DMS 273 (cell line): ENCODE results near the gene ACTL8.
"Not testable (repeated sequence)": the region's sequence is repeated elsewhere in the genome, so short reads cannot be mapped to it uniquely, and the experiment has no call there.

ENCODE experiments used
- DNase-seq: peaks from one replicate; lab custom pipeline; 2025; ENCODE audit not compliant: unreplicated experiment; lab: John Stamatoyannopoulos, UW

ACTL8 gene

DNA sequence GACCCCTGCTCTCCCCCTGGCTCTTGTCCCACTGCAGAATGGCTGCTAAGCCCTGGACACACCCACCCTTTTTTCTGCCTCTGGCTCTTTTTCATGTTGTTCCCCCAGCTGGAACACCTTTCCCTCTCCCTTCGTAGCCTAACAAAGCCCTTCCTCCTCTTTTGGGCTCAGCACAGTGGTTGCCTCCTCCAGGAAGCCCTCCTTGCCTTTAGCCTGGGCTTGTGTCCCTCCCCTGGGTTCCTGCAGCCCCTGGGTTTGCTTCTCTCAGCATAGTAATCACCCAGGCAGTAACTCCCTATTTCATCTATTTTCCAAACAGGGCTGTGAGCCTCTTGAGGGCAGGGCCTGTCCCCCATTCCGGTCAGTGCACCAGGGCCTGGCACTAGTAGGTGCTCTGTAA is 19.8 kb upstream of the ACTL8 start:
- no peak for DNase-seq

GRCh38 chr1:17735793-17736192 is 19.3 kb upstream of the ACTL8 start:
- DNase-seq = no peak

DNA sequence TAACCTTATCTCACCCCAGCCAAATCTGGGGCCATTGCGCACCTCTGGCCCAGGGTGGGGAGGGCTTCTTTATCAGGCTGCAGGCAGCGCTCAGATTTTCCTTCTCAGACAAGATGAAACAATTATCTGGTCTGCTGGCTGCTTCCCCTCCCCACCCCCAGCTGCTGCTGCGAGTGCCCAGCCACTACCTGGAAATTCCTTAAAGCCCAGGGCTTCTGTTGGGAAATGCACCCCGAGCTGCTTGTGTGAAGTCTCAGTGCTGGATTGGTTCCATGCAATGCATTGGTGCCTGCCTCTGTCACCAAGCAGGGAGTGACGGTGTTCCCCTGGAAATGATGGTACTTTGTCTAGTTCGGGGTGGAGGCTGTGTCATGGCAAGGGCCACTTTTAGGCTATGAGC is 18.5 kb upstream of the ACTL8 start:
- no peak for DNase-seq

- no peak for DNase-seq
Measured at GRCh38 chr1:17739050-17739449, 16.1 kb upstream of the ACTL8 start.

- peak; percentile 20 for DNase-seq
Measured at GRCh38 chr1:17741052-17741451, 14.1 kb upstream of the ACTL8 start.

GRCh38 chr1:17742583-17742982 is 12.6 kb upstream of the ACTL8 start:
- DNase-seq = peak; percentile 41

DNA sequence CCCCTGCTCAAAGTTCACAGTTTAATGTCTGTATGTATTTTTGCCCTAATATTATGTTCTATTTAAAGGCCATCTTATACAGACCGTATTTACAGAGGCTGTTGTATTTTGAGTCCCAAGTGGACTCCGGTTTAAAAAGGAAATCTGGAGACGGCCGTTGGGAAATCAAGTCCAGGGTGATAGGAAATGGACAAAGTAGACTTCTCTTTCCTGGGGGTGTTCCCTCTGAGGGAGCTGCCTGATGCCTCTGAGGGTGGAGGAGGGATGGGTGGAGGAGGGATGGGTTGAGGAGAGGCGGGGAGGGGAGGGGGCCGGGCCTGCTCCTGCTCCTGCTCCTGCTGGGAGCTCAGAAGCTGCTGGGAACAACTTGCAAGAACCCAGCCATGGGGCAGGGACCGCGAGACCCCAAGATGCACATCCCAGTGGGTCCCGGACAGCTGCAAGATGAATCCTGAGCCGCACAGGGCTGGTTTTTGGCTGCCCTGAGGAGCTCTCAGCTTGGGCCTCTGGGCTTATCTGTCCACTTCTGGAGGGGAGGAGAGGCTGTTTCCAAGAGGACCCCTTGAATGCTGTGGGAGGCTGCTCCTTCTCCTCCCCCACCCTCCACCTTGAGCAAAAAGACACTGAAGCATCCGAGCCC is 12.0 kb upstream of the ACTL8 start:
- no peak for DNase-seq

DNA sequence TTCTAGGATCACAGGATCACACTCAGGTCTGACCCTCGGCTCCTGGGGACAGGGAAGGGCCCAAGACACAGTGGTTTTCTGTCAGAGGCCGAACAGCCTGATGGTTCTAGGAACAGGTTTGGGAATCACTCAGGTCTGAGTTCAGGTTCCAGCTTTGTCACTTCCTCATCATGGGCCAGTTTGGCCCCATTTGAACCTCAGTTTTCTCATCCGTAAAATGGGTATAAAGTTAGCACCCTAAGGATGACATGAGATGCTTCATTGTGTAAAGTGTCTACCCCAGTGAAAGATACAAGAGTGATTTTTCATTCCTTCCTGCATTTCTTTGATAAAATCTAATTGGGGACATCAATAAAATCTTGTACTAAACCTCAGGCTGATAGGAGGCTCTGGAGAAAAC is 11.2 kb upstream of the ACTL8 start:
- DNase-seq = no peak

DNA sequence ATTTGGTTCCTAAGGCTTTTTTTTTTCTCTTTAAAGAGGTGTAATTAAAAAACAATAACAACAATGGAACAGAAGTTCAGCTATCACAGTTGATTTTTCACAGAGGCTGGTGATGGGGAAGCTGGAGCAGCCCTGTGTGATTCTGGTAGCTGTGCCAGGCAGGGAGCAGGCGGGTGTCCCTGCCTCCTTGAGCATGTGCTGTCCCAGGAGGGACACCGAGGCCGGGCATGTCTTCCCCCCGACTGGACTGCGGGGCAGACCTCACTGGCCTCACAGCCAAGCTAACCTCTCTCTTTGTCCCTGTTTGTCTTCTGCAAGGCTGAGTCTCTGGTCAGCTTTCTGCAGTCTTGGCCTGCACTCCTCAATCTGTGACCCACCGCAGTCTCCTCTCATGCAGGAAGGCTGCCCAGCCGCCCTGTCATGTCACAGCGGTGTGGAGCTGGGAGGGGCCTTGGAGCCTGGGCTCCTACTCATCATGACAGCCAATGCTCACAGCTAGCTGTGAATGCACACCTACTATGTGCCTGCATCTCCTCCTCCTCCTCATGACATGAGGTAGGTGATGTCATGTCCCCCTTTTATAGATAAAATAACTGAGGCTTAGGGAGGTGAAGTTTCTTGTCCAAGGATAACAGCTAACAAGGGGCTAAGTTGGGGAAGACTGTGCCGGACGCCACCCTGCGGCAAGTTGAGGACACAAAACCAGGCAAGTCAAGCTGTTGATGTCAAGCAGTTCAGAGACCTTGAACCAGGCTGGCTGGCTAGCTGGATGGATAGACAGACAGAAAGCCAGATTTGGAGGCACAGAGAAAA is 10.3 kb upstream of the ACTL8 start:
- DNase-seq = no peak

DNA sequence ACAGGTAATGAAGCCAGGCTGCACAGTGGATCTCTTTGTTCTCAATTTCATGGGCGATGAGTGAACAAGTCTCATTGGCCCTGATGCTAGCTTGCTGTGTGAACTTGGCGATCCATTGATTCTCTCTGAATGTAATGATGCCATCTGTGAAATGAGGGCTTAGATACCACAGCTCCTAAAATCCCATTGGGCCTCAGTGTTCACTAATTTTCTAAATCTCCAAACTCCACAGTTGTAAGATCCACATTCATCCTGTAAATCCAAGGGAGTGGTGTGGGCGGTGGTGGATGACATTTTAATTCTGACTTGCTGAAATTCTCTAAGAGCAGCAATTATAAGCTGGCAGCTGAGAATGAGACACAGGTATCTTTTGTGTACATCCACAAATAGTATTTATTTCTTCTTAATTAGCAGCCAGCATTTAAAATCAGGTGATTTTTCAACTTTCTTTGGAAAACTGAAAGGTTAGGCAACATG is 9.6 kb upstream of the ACTL8 start:
- DNase-seq = no peak

GRCh38 chr1:17746281-17746680 is 8.9 kb upstream of the ACTL8 start:
- DNase-seq = not testable (repeated sequence)

- DNase-seq = peak; percentile 16
Measured at GRCh38 chr1:17746920-17747319, 8.2 kb upstream of the ACTL8 start.

GRCh38 chr1:17750333-17750732 is 4.8 kb upstream of the ACTL8 start:
- DNase-seq = no peak

DNA sequence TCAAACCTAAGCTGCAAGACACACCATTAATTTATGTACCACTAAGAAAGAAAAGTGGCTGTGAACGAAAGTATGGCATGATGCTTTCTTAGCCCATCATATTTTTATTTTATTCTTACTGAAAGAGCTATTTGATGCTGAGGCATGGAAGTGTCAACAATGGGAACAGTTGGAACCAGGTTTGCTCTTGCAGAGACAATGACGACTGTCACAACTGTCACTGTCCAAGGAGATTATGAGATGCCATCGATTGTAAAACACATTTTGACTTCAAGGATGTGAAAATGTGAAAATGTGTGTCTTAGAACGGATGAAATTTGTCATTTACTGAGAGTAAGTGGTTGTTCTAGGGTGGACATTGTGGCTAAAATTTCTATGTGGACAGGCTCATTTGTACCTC is 2.8 kb upstream of the ACTL8 start:
- DNase-seq = no peak

GRCh38 chr1:17757426-17757825 is 2.3 kb downstream of the ACTL8 start:
- DNase-seq = peak; percentile 29

DNA sequence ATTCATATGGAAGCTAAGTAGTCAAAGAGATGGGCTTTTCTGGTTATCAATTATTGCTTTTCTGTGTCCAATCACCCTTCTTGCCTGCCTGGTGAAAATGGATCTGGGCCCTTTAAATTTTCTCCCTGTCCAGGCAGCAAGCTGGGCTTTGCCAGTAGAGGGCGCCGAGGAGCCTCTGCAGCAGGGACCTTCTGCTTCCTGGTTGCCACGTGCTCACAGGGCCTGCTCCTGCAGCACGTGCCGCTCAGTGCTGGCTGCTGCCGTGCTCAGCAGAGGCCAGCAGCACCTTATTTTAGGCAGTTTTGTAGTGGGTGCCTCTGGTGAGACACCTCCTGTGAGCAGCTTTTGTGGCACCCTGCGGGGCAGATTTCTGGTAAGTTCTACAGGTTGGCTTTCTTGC is 4.0 kb downstream of the ACTL8 start:
- DNase-seq = peak; percentile 66

DNA sequence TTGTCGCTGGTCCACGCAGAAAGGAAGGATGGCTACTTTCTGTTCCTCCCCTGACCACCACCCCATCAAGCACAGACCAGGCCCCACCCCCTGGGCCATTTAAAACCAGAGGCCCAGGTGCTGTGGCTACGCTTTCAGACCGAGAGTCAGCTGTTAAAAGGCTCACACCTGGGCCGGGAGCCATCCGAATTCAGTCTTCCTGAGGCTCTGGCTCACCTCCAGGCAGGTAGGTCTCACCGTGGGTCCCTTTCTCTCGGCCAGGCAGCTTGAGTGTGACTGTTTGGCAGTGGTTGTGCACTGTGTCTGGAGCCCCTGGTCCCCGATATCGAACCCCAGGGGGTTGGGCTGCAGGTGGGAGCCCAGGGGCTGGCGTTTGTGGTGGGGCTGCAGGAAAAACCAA is 7.2 kb downstream of the ACTL8 start:
- no peak for DNase-seq

DNA sequence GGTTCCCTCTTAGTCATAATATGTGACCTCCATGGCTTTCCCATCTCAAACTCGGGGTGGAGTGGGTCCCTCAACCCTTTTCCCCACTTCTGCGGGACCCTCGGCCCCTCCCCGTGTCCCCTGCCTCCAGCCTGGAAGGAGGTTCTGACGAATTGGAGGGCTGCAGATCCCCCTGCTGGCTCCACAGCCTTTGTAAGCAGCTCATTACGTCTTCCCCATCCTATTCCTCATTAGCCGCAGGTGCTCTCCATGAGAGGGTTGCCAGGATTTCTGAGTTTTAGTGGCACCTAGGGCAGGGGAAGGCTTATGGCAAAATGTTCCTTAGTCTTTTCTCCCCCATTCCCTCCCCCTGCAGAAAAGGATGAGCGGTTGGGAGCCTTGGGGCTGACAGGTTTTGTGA is 8.3 kb downstream of the ACTL8 start:
- no peak for DNase-seq

GRCh38 chr1:17763995-17764394 is 8.9 kb downstream of the ACTL8 start:
- no peak for DNase-seq

DNA sequence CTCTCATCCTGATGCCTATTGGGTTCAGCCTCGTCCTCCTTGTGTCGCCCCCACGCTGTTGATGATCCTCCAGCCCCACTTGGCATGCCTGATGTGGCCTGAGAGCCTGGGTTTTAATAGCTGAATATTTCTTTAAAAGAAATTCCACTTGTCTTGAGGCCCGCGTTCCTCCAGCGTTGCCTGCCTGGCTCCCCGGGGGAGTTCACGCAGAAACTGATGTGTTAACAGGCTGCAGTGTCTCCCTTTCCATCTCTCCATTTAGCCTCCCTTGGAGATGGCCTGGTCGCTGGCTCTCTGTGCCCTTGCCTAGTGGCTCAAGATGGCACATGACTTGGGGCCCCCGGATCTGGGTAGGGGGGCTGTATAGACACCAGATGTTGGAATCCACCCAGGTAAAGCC is 9.5 kb downstream of the ACTL8 start:
- no peak for DNase-seq

GRCh38 chr1:17765444-17766411 is 10.6 kb downstream of the ACTL8 start:
- DNase-seq = peak; percentile 31
